SK-N-SH (cell line): ENCODE data around the gene HEG1. TPM values are rescaled to one million over a fixed set of nuclear protein-coding genes. Genes with fewer than 3 reads are reported as not detected.

Experiments
- CTCF ChIA-PET: fragments of 300-600, 350-600 bp; formaldehyde crosslinking; extraction: SDS; loops from one replicate; lab custom pipeline; 2021; lab: Yijun Ruan, JAX
- POLR2A ChIA-PET: fragments of 350-600 bp; sonication (Branson Sonifier 250); formaldehyde crosslinking; extraction: SDS; loops from one replicate; lab custom pipeline; 2020; ENCODE audit warnings: antibody characterized with exemption, inconsistent platforms; lab: Yijun Ruan, JAX
- DNase-seq: peaks from one replicate; pipeline ENCODE4 v3.0.0; 2012
- H2AFZ ChIP-seq: fragments of 200-600 bp; sonication (generic); 2 replicates; pipeline ENCODE4 v1.8.1; 2016; ENCODE audit warnings: antibody characterized with exemption, mild to moderate bottlenecking, low read depth
- H3F3A ChIP-seq: fragments of 200-600 bp; sonication (generic); replicated peaks from 2 replicates; pipeline ENCODE3; 2016; ENCODE audit warnings: antibody characterized with exemption, mild to moderate bottlenecking; ENCODE audit not compliant: insufficient read depth
- H3K27ac ChIP-seq, 2 experiments: fragments of 200-500 bp in 1 of 2; fragments of 200-600 bp in 1 of 2; sonication (Bioruptor generic) in 1 of 2; sonication (generic), shearing (Covaris generic) in 1 of 2; 2 replicates each; pipeline versions ENCODE4 v1.5.1 to v1.6.1; 2014 to 2016; ENCODE audit warnings: low read depth in 2 of 2, inconsistent platforms in 1 of 2, low read length in 1 of 2, mild to moderate bottlenecking in 1 of 2, mixed read lengths in 1 of 2
- H3K27me3 ChIP-seq: fragments of 200-600 bp; sonication (generic), shearing (Covaris generic); 2 replicates; pipeline ENCODE4 v1.6.1; 2016; ENCODE audit warnings: mixed run types; ENCODE audit not compliant: insufficient read depth
- H3K36me3 ChIP-seq, 2 experiments: fragments of 200-500 bp in 1 of 2; fragments of 200-600 bp in 1 of 2; sonication (Bioruptor generic) in 1 of 2; sonication (generic) in 1 of 2; replicated peaks in 1 of 2; 2 replicates each; pipeline versions ENCODE3 to v1.5.1; 2014 to 2016; ENCODE audit warnings: low read length in 1 of 2, mild to moderate bottlenecking in 1 of 2; ENCODE audit not compliant: insufficient read depth in 2 of 2, control insufficient read depth in 1 of 2
- H3K4me1 ChIP-seq, 2 experiments: fragments of 200-500 bp in 1 of 2; fragments of 200-600 bp in 1 of 2; sonication (Bioruptor generic) in 1 of 2; sonication (generic), shearing (Covaris generic) in 1 of 2; 2 replicates each; pipeline versions ENCODE4 v1.5.1 to v1.6.1; 2014 to 2016; ENCODE audit warnings: low read depth in 1 of 2, low read length in 1 of 2, mixed run types in 1 of 2; ENCODE audit not compliant: insufficient read depth in 2 of 2, control insufficient read depth in 1 of 2
- H3K4me2 ChIP-seq: fragments of 200-600 bp; sonication (generic), shearing (Covaris generic); 2 replicates; pipeline ENCODE4 v1.6.1; 2017; ENCODE audit warnings: mixed run types
- H3K4me3 ChIP-seq, 2 experiments: fragments of 200-500 bp in 1 of 2; fragments of 200-600 bp in 1 of 2; sonication (Bioruptor generic) in 1 of 2; sonication (generic), shearing (Covaris generic) in 1 of 2; 2 replicates each; pipeline versions ENCODE4 v1.5.1 to v1.8.1; 2014 to 2016; ENCODE audit warnings: low read depth in 2 of 2, inconsistent platforms in 1 of 2, low read length in 1 of 2, mild to moderate bottlenecking in 1 of 2, mixed read lengths in 1 of 2, moderate library complexity in 1 of 2
- H3K79me2 ChIP-seq: fragments of 200-600 bp; sonication (generic); 2 replicates; pipeline ENCODE4 v1.8.1; 2017; ENCODE audit warnings: mild to moderate bottlenecking; ENCODE audit not compliant: insufficient read depth
- H3K9ac ChIP-seq: fragments of 200-600 bp; sonication (generic); 2 replicates; pipeline ENCODE4 v1.6.1; 2017; ENCODE audit warnings: mixed run types
- H3K9me2 ChIP-seq: fragments of 200-600 bp; sonication (generic); 2 replicates; pipeline ENCODE4 v1.6.1; 2017; ENCODE audit warnings: mixed run types
- H3K9me3 ChIP-seq: fragments of 200-600 bp; sonication (generic); 2 replicates; pipeline ENCODE4 v1.6.1; 2017; ENCODE audit warnings: mixed run types, mild to moderate bottlenecking, moderate library complexity
- H4K20me1 ChIP-seq: fragments of 200-600 bp; sonication (generic); 2 replicates; pipeline ENCODE4 v1.6.1; 2017; ENCODE audit warnings: mild to moderate bottlenecking, mixed run types; ENCODE audit not compliant: insufficient read depth
- CHD2 ChIP-seq: fragments of 150-350 bp; IDR thresholded peaks from 2 replicates; pipeline ENCODE4 v1.6.1; 2018; ENCODE audit warnings: low read length; ENCODE audit not compliant: partially characterized antibody
- FOSL2 ChIP-seq: IDR thresholded peaks from 2 replicates; pipeline ENCODE4 v1.4.0; 2012; ENCODE audit warnings: low read depth, mild to moderate bottlenecking, moderate library complexity, borderline replicate concordance
- FOXM1 ChIP-seq: IDR thresholded peaks from 2 replicates; pipeline ENCODE4 v1.4.0; 2012; ENCODE audit warnings: low read depth, mild to moderate bottlenecking
- GABPA ChIP-seq: IDR thresholded peaks from 2 replicates; pipeline ENCODE4 v1.4.0; 2012; ENCODE audit warnings: low read depth, mild to moderate bottlenecking
- GATA2 ChIP-seq: sonication (generic); formaldehyde crosslinking; IDR thresholded peaks from 2 replicates; pipeline ENCODE4 v1.5.0; 2020; ENCODE audit warnings: mild to moderate bottlenecking, missing genetic modification reagents
- JUND ChIP-seq: IDR thresholded peaks from 2 replicates; pipeline ENCODE4 v1.4.0; 2012
- MEF2A ChIP-seq: IDR thresholded peaks from 2 replicates; pipeline ENCODE4 v1.4.0; 2012; ENCODE audit warnings: low read depth, borderline replicate concordance
- MXI1 ChIP-seq: IDR thresholded peaks from 2 replicates; pipeline ENCODE4 v1.6.1; 2012; ENCODE audit warnings: mild to moderate bottlenecking, low read depth, low read length, improper control_type of control experiment
- POLR2AphosphoS5 ChIP-seq: IDR thresholded peaks from 2 replicates; pipeline ENCODE4 v1.6.1; 2012; ENCODE audit warnings: low read depth, low read length
- RAD21 ChIP-seq: IDR thresholded peaks from 2 replicates; pipeline ENCODE4 v1.6.1; 2012; ENCODE audit warnings: mild to moderate bottlenecking, low read length
- RCOR1 ChIP-seq: fragments of 150-350 bp; IDR thresholded peaks from 2 replicates; pipeline ENCODE4 v1.6.1; 2017; ENCODE audit warnings: antibody characterized with exemption, low read length
- REST ChIP-seq: IDR thresholded peaks from 2 replicates; pipeline ENCODE4 v1.6.1; 2012; ENCODE audit warnings: mild to moderate bottlenecking, low read depth, low read length, moderate library complexity
- RFX5 ChIP-seq: IDR thresholded peaks from 2 replicates; pipeline ENCODE4 v1.6.1; 2012; ENCODE audit warnings: mild to moderate bottlenecking, improper control_type of control experiment, low read length
- SIN3A ChIP-seq: IDR thresholded peaks from 2 replicates; pipeline ENCODE4 v1.6.1; 2012; ENCODE audit warnings: low read depth, mild to moderate bottlenecking, low read length, moderate library complexity, borderline replicate concordance
- TEAD4 ChIP-seq: IDR thresholded peaks from 2 replicates; pipeline ENCODE4 v1.4.0; 2012; ENCODE audit warnings: mild to moderate bottlenecking, borderline replicate concordance; ENCODE audit not compliant: insufficient read depth
- USF1 ChIP-seq: IDR thresholded peaks from 2 replicates; pipeline ENCODE4 v1.4.0; 2012; ENCODE audit warnings: low read depth, borderline replicate concordance
- USF2 ChIP-seq: fragments of 150-350 bp; IDR thresholded peaks from 2 replicates; pipeline ENCODE4 v1.6.1; 2017; ENCODE audit warnings: antibody characterized with exemption, low read length, low read depth, borderline replicate concordance
- ZBTB33 ChIP-seq: IDR thresholded peaks from 2 replicates; pipeline ENCODE4 v1.4.0; 2012; ENCODE audit warnings: low read depth, borderline replicate concordance
- WGBS: methylation state at CpG from one replicate; pipeline ENCODE4 v1.1.6; 2017; ENCODE audit warnings: low lambda C conversion rate; 5-methylcytosine and 5-hydroxymethylcytosine counted together
- polyA plus RNA-seq, 3 experiments: library from polyadenylated mRNA; depleted of rRNA; stranded (reverse); fragments of >200 nt; gene quantifications; 2 replicates each; pipeline ENCODE4 v1.2.3, GENCODE V29; 2012
- TF ChIP-seq, protein P1 (sequence below): IDR thresholded peaks from 2 replicates; pipeline ENCODE4; 2012

HEG1 gene
- polyA plus RNA-seq, 1 of the 3 experiments (the other 2 are of a cell fraction) = 27.7 TPM

GRCh38 chr3:124934577-124934976, 121.2 kb downstream of the HEG1 start, which contains the start of gene MUC13:
TSS of gene MUC13 (minus strand) at chr3:124934751. CDS start at chr3:124934712, 39 bp downstream.
- ChIA-PET CTCF (interaction anchor here (1.4 to 3.9 kb wide), 5 partner anchors 33 to 651 kb away, joined by 3 to 17 read pairs (median 6); no protein-coding TSS in a partner anchor), POLR2A (no interaction called here)
- no peak within 1 kb of the TSS for H2AFZ ChIP-seq
- H3K4me1 ChIP-seq = peaks cover 0 to 4% of the 10 kb centered on the region in 2 experiments; a peak in 1 of 4 replicates
- H3F3A ChIP-seq = no peaks in the 10 kb centered on the region
- H3K9ac ChIP-seq = no peak within 1 kb of the TSS
- 83% methylated on average over 5 of the region's 5 CpGs for WGBS
- H3K36me3 ChIP-seq = no peaks in the 10 kb centered on the region
- no peak for DNase-seq
- no peak within 1 kb of the TSS for H3K4me3 ChIP-seq
- no peaks in the 10 kb centered on the region for H3K27me3 ChIP-seq
- H3K79me2 ChIP-seq = no peaks in the 10 kb centered on the region
- no peak within 1 kb of the TSS for H3K27ac ChIP-seq
- no peak for TF ChIP-seq RCOR1
- no peak for TF ChIP-seq JUND
- no peak for TF ChIP-seq GABPA
- no peak for TF ChIP-seq SIN3A
- TF ChIP-seq, protein P1, sequence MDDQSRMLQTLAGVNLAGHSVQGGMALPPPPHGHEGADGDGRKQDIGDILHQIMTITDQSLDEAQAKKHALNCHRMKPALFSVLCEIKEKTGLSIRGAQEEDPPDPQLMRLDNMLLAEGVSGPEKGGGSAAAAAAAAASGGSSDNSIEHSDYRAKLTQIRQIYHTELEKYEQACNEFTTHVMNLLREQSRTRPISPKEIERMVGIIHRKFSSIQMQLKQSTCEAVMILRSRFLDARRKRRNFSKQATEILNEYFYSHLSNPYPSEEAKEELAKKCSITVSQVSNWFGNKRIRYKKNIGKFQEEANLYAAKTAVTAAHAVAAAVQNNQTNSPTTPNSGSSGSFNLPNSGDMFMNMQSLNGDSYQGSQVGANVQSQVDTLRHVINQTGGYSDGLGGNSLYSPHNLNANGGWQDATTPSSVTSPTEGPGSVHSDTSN = no peak
- no peak for TF ChIP-seq USF1
- TF ChIP-seq ZBTB33 = no peak
- no peak for TF ChIP-seq MXI1
- TF ChIP-seq GATA2 = no peak
- no peak for TF ChIP-seq REST
- no peak for TF ChIP-seq MEF2A
- TF ChIP-seq RAD21 = no peak
- no peak for TF ChIP-seq FOXM1
- TF ChIP-seq POLR2AphosphoS5 = no peak
- no peak for TF ChIP-seq USF2
- no peak for TF ChIP-seq TEAD4
- no peak for TF ChIP-seq CHD2
- no peak for TF ChIP-seq FOSL2
- no peak for TF ChIP-seq RFX5
- no peak within 1 kb of the TSS for H3K4me2 ChIP-seq
- no peaks in the 10 kb centered on the region for H3K9me2 ChIP-seq
- no peaks in the 10 kb centered on the region for H3K9me3 ChIP-seq
- H4K20me1 ChIP-seq = no peaks in the 10 kb centered on the region
